GM19025 (cell line): ENCODE measurements around the gene POLD2.

Source experiments
- ATAC-seq: cut with Tn5 transposase; IDR thresholded peaks from one replicate; pipeline ENCODE4 v1.9.1; 2021; ENCODE audit warnings: mild to moderate bottlenecking, low read depth, moderate library complexity; ENCODE audit not compliant: unreplicated experiment

POLD2 gene

GRCh38 chr7:44103566-44103922, 19.8 kb downstream of the POLD2 start:
- ATAC-seq: no peak

- no peak for ATAC-seq
Observed at GRCh38 chr7:44102846-44103565, 20.3 kb downstream of the POLD2 start.

DNA sequence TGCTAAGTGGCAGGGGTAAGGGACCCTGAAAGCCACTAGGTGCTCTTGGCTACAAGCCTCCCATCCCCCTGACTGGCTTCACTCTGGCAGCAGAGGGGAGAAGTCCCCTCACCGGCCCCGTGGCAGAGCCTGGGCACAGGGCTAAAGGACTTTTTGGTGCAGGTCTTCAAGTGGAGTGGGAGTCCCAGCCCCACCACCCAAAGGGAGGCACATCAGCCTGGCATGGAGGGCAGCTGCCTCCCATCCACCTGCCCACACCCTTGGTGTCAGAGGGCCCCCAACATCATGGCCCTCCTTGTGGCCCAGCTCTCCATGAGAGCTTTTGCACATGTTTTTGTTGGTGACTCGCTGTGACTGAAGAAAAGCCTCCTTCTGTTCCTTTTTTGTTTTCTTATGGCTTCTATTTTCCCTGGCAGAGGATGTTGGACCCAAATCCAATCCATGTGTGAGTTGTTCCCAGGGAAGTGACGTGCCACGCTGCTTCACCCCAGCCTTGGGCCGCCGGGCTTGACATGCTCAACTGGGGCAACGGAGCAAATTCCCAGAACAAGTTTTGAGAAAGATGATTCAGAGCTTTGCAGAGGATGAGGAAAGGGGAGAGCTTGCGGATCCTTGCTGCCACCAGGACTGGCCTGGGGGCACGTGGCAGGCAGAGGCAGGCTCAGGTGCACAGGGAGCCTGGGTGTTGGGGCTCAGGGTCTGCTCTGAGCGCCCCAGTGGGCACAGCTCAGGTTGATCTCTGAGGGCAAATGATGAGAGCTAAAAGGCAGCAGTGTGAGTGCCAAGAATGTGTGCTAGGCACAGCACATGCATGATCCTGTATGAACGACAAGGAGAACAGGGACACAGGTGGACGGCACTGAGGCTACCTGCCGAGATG, 21.1 kb downstream of the POLD2 start:
- no peak for ATAC-seq

- ATAC-seq: no peak
Observed at GRCh38 chr7:44101303-44101965, 21.9 kb downstream of the POLD2 start.

DNA sequence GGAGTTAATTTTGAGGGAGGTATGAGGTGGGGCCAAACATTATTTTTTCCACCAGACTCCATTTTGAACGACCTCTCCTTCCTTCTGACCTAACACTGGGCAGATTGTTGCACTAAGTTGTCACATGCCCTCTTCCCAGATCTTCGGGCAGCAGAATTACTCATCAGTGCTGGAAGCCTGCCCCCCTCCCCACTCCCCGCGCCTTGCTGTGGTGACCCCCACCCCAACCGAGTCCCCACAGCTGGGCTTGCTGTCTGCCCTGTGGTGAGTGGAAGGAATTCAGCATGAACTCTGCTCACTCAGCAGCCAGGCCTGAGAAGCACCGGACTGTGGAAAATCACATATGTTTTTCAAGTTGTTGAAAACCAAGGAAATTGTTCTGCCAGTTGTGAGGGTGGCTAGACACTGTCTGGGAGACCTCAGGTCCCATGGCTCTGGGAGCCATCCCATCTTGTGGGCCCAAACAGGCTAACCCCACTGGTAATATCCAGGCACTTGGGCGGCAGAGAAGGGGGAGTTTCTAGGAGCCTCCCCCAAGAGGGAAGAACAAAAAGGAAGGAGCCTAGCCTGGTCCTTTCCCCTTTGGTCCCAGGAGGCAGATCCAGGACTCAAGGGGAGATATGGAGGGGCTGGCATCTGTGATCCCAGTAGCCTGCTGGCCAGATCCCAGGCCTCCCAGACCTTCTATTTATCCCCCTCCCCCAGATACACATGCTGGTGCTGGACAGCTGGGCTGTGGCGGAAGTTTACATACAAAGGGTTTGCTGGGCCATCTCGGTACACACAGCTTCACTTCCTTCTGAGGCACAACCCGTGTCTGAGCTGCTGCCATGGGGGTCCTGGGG, 22.7 kb downstream of the POLD2 start:
- no peak for ATAC-seq

DNA sequence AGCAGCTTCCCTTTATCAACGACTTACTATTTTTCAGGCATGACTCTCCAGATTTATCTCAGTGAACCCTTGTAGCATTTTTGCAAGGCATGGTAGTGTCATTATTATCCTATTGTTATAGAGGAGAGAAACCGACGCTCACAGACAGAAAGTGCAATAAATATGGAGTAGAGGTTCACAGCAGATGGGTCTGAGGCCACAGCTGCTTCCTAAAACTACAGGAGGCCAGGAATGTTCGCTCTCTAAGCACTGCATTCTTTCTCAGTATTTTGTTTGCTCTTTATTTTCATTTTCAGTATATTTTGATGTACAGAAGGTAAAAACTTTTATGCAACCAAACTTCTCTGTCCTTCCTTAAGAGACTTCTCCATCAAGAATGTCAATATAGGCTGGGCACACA, 23.7 kb downstream of the POLD2 start:
- ATAC-seq: no peak

DNA sequence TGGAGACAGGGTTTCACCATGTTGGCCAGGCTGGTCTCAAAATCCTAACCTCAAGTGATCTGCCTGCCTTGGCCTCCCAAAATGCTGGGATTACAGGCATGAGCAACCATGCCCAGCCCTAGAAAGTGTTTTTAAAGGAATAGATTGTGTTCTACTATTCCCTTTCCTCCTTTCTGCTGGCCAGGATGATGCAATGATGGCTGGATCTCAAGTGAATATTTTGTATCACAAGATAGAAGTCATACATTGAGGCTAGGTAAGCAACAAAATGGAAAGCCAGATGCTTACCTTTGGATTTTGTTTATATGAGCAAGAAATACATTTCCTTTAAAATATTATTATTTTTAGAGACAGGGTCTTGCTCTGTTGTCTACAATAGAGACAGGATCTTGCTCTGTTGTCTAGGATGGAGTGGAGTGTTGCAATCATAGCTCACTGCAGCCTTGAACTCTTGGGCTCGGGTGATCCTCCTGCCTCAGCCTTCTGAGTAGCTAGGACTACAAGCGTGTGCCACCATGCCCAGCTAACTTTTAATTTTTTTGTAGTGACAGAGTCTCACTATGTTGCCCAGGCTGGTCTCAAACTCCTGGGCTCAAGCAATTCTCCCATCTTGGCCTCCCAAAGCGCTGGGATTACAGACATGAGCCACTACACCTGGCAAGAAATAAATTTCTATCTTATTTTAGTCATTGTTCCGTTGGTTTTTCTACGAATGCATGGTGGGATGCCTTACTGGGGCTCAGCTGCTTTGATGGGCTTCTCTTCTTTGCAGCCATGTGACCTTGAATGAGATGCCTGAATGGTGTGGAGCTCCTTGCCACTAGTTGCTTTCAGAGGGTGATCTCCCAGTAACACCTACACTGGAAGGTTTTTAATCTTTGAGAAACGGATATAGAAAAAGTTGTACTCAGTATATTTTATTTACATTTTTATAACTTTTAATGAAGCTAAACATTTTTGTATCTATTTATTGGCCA, 25.0 kb downstream of the POLD2 start:
- ATAC-seq: no peak

DNA sequence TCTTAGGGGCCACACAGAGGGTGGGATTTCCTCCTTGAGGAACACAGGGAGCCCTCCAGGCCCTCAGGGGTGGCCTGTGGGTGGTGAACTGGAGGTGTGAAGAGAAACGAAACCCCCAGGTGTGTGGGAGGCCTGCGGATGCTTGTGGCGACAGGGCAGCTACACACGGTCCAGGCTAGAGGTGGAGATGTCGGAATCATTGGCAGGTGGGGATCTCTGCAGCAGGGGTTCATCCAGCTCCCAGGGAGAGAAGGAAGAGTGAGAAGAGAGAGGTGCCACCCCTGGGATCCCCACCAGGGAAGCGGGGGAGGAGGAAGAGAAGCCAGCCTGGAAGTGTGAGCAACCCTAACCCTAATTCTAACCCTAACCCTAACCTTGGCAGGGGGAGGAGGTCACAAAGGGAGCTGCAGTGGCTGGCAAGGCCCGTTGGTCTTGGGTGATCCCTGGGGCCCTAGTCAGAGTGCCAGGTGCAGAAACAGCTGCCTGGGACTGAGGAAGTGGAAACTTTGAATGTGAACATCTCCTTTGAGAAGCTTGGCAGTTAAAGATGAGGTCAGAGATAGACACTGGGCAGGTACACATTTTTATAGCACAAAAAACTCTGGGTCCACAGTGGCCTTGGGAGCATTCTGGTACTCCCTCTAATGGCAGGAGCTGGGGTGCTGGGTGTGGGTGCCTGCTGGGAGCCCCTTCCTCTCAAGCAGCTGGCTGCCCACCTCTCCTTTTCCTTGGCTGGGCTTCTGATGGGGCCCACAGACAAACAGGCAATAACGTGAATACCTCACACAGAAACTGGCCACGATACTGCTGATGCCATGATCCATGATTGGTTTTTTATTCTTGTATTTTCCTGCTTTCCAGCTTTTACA, 26.1 kb downstream of the POLD2 start:
- no peak for ATAC-seq

- no peak for ATAC-seq
Observed at GRCh38 chr7:44096326-44096881, 26.9 kb downstream of the POLD2 start.

GRCh38 chr7:44095781-44096180, 27.6 kb downstream of the POLD2 start:
- no peak for ATAC-seq

DNA sequence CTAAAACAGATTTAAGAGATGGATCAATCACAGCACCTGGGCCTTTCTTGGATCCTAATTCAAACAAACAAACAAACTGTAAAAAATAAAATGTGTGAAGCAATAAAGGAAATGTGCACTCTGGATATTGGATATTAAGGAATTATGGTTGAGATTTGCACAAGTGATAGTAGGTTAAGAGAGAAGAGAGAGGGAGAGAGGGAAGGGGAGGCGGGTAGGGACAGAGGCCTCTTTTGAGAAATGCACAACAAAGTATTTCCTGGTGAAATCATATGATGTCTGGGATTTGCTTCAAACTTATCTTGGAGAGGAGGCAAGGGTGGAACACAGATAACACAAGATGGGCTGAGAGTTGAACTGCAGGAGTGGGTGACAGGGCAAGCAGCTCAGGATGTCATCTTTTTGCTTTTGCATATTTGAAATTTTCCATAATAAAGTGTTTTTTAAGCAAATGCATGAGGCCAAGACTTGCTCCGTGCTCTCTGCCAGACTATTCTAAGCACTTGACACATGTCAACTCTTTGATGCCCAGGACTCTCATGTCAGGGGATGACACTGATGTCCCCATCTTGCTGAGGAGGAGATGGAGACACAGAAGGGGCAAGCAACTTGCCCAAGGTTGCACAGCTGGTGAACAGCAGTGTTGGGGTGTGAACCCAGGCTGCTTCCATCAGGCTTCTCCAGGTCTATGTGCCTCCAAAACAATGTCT, 28.3 kb downstream of the POLD2 start:
- ATAC-seq: no peak

DNA sequence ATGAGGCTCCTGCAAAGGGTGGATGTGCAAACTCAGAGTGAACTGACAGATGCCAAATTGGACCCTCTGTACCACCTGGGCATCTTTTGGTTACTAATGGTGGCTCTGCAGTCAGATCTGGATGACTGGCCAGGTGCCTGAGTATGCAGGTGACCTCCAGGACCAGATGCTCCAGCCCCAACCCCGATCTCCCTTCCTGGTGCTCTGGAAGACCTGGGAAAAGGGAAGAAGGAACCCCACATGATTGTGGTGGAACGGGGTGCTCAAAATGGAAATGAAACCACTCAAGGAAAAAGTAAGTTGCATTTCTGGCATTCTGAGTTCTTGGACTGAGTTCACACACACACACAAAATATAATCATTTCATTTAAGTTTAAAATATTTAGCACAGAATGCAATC, 29.0 kb downstream of the POLD2 start:
- ATAC-seq: no peak

- no peak for ATAC-seq
Observed at GRCh38 chr7:44093102-44093641, 30.2 kb downstream of the POLD2 start.

- ATAC-seq: no peak
Observed at GRCh38 chr7:44087911-44088838, 35.2 kb downstream of the POLD2 start.

DNA sequence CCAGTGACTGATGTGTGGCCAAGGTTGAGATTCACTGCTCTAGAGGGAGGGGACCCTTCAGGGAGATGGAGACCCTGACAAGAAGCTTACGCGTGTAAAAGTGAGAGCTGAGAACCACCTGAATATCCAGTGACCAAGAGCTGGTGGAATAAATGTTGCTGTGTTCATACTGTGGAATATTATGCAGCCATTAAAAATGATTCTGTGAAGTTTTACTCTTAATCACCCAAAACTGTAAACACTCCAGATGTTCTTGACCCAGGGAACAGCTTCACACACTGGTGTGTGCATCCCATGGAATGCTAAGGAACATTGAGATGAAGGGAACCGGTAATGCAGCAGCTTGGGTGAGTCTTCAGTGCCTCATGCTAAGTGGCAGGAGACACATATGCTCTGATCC, 36.7 kb downstream of the POLD2 start:
- no peak for ATAC-seq

- no peak for ATAC-seq
Observed at GRCh38 chr7:44085546-44085945, 37.8 kb downstream of the POLD2 start.
